HG03025 (cell line): ENCODE measurements around the gene ATP5F1C.
A peak's percentile ranks its signal among the peaks of the same experiment; 100 is the strongest.
"Not testable (repeated sequence)": the region's sequence is repeated elsewhere in the genome, so short reads cannot be mapped to it uniquely, and the experiment has no call there.

ENCODE experiments used
- ATAC-seq: cut with Tn5 transposase; IDR thresholded peaks from one replicate; pipeline ENCODE4 v1.9.1; 2021; ENCODE audit warnings: mild to moderate bottlenecking, moderate library complexity; ENCODE audit not compliant: unreplicated experiment, low FRiP score

ATP5F1C gene

DNA sequence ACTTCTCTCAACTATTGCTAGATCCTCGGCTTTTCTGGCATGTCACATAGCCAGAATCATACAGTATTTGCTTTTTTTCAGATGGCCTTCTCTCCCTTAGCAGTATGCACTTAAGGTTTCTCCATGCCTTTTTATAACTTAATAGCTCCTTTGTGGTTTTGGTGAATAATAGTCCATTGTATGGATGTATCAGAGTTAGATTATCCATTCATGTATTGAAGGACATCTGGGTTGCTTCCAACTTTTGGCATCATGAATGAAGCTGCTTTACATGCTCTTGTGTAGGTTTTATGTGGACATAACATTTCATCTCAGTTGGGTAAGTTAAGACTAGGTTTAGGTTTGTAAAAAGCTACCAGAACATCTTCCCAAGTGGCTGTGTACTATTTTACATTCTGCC is 4.6 kb downstream of the ATP5F1C start:
- no peak for ATAC-seq

DNA sequence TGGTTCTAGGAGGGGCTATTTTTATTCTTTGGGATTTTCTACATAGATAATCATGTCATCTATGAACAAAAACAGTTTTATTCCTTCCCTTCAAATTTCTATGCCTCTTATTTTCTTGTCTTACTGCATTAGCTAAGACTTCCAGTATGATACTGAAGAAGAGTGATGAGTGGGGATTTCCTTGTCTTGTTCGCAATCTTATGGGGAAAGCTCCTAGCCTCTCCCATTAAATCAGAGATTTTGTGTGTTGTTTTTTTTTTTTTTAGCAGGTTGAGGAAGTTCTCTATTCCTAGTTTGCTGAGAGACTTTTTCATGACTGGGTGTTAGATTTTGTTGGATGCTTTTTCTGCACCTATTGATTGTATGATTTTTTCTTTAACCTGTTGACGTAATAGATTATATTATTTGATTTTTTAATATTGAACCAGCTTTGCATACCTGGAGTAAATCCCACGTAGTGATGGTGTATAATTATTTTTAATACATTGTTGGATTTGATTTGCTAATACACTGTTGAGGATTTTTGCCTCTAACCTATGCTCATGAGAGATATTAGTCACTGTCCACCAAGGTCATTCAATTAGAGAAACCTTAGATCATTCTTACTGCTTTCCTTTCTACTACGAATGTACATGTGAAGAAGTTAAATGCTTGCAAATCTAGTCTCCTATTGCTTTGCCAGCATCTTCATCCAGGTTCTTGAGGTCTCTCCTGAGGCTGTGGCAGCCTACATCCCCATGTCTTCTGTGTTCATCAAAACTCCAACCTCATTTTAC is 6.5 kb downstream of the ATP5F1C start:
- ATAC-seq: no peak

DNA sequence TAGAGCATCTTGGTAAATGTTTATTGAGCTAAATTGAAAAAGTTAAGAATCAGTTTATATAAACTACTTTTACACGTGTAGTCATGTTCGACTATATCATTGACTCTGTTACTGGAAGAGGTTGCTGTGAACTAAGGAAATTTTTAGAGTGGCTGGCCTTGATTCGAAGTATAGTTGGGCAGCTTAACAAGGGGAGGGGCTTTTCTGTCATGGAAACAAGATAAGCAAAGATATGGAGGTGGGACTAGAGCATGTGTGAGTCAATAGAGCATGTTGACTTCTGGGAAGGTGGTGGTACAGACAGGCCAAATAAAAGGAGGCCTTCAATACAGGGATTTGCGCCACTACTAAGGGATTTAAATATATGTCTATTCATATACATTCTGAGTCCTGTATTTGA is 7.6 kb downstream of the ATP5F1C start:
- ATAC-seq: no peak

DNA sequence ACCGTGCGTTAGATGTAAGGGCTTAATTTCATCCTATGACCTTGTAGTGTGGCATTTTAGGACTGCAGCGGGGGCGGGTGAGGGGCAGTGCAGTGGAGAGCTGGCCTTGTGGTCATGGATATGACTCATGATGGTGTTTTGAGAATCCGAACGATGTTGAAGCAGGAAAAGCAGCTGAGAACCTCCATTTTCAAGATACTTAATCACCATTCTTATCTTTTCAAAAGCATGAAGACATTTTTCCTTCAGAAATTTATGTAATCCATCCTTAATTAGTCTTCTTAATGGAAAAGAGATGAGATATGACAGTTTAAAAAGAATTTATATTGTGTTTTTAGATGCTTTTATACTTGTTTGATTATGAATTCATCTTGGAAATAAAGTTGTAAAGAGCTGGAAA is 9.6 kb downstream of the ATP5F1C start:
- ATAC-seq: no peak

DNA sequence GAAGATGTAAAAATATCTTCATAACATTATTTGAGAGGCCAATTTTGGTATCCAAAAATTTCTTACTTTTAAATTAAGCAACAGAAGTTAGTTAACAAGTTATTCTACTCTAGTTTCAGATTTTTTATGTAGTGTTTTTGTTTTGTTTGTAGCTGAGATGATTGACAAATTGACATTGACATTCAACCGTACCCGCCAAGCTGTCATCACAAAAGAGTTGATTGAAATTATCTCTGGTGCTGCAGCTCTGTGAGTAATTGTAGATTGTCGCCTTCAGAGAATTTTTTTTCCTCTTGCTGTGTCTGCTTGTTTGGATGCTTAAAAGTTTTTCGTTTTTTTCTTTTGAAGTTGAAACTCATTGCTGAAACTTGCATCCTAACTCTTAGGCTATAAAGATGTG is 14.6 kb downstream of the ATP5F1C start:
- no peak for ATAC-seq

DNA sequence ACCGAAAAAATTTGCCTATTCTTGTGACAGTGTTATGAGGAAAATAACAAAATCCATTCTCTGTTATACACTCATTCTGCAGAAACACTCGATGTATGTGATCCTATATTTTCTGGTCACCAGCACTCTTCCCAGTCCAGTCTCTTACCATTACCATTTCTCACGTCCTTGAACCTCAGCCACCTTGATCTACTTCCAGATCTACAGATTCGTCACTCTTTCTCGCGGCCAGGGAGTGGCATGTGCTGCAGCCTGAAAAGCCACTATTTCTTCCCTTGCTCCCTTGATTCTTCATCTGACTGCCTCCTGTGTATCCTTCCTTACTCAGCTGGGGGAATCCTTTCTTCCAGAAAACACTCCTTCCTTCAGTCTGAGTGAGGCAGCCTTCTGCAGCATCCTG is 16.2 kb downstream of the ATP5F1C start:
- ATAC-seq: no peak

DNA sequence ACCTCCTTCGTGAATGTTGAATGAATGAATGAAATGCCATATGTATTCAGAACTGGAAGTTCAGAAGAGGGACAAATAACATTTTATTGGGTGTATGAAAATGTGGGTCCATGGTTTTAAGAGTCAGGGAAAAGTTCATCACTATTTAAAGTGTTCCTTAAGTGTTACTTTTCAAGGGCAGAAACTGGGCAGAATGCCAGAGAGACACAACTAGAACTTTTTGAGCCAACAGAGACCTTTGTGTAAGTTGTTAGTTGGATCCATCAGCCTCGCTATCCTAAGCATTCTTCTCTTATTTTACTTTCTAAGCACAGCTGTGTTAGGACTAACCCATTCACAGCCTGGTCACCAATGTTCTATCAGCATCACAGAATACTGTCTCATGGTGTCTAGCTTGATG is 16.8 kb downstream of the ATP5F1C start:
- ATAC-seq: no peak

DNA sequence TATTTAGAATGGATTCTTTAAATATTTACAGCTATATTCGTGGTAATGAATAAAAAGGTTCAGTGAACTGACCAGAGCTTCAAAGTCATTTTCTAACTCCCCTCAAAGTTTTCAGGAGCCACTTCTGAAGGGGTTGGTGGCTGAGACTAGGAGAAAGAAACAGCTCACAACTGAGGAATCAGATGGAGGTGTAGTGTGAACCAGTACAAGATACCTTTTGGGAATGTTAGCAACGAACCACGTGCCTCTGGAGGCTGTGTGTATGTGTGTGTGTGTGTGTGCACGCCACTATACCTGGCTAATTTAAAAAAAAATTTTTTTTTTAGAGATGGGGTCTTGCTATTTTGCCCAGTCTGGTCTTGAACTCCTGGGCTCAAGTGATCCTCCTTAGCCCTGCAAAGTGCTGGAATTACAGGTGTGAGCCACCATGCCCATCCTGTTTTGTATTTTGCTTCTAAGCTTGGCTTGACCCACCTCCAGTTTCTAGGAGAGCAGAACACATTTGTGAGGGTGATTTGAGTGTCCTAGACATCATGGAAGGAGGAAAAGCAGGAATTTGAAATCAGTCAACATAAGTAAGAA is 20.8 kb downstream of the ATP5F1C start:
- ATAC-seq: no peak

DNA sequence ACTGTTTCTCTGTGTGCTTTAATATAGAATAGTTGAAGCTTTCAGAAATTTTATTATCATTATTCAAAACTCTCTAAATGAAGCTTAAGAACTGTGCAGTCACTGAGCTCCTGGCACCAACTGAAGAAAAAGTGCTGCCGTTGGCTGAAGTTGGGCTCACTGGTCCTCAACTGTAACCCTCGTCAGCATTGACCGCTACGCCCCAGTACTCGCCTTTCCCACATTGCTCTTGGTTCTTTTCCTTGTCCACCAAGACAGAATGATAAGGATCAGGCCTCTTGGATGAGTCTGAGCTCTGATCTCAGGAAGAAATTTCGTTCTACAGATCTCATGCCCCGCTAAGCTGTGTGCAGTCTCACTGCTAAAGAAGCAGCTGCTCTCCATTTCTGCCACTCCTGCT is 22.5 kb downstream of the ATP5F1C start:
- no peak for ATAC-seq

DNA sequence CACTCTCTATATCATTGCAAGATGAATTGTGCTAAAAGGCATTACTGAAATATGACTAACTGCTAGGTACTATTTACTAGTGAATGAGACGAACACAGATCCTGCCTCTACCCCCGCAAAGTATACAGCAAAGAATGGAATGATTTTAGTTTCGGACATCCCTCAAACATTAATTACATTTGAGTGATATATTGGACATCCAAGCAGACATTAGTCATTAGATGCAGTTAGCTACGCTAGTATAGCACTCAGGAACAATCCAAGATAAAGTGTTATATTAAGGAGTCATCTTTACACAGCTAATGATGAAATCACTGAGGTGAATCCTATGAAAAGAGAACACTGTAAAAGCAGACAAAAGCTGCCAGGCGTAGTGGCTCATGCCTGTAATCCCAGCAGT is 23.0 kb downstream of the ATP5F1C start:
- no peak for ATAC-seq

DNA sequence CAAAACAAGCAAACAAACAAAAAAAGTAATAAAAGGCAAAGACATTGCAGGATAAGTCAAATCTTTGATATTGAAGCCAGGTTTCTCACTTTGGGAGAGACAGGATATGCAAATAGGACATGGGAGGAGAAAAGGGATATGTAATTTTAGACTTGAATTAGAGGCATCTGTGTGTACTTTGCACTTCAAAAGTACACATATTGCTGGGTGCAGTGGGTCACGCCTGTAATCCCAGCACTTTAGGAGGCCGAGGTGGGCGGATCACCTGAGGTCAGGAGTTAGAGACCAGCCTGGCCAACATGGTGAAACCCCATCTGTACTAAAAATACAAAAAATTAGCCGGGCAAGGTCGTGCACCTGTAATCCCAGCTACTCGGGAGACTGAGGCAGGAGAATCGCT is 23.8 kb downstream of the ATP5F1C start:
- ATAC-seq: not testable (repeated sequence)

DNA sequence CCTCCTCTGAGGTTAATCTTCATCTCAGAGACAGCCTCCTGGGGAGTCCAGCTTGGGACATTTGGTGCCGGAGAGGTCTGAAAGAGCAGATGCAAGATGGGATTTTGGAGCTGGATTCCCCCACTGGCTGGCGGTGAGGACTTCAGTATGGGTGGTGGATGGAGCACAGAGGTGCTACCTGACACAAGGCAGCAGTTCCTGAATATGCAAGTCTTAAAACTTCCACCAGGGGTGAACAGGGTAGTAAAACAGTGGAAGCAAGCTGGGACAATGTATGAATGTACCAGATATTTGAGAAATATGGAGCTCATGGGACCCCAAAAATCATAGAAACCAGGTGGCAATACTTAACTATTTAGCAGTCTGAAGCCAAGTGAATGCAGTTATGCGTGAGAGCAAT is 25.5 kb downstream of the ATP5F1C start:
- ATAC-seq: no peak

DNA sequence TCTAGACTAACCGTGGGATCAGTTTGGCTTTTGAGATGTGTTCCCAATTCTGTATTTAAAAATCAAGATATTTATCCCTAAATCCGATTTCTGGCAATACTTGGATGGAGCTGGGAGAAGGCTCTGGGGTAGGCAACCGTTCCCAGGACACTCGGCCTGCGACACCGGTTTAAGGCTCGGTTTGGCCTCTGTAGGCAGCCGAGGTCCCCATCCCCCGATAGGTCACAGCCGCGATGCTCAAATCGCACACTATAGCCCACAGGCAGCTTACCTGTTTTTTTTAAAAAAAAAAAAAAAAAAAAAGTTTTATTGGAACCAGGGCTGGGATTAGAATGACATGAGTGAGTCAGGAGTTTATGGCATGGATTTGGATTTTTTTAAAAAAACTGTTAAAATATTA is 29.6 kb downstream of the ATP5F1C start:
- ATAC-seq: no peak

DNA sequence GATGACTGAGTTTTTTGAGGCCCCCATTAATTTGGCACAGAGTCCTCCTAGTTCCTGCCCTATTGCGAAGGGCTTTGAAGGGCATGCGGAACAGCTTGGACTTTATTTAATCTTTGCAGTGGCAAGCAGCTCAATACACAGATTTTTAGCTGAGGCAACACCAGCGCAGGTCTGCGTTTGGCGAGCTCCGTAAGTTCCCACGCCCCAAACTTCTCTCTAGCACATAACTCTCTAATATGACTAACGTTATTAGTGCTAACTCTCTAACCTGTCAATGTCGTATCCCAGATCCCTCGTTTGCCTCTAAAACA is 30.0 kb downstream of the ATP5F1C start:
- peak; percentile 10 for ATAC-seq

DNA sequence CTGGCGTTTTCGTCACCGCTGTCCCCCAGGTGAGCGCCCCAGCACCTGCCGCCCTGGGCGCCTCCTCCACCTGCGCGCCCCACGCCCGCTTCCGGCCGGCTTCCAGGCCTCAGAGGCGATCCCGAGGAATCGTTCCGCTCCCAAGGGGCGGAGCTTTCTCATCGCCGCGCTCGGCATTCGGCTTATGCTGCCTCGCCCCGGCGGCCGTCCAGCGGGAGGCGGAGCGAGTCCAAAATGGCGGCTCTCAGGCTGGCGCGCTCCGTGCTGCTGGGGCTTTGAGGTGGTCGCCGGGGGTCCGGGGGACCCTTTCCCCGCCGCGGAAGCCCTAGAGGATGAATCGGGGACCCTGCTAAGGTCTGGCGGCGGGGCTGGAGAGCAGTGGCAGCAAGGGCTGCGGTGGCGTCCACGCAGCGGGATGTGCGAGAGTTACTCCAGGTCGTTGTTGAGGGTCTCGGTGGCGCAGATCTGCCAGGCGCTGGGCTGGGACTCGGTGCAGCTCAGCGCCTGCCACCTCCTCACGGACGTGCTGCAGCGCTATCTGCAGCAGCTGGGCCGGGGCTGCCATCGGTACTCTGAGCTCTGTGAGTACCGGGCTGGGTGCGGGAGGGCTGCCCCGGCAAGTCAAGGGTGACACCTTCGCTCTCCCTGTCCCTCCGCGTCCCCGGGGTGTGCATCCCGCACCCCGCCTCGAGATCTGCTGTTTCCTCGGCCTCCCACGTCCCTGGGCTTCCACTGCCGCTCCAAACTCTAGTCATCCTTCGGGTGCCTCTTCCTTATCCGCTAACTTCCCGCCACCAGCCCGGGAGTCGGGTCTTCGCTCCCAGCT is 30.5 kb downstream of the ATP5F1C start, which contains the start of gene TAF3:
TAF3 (plus strand) TSS at position 211 of the 826 bp plus-strand sequence; CDS start at position 416, 205 bp downstream.
- ATAC-seq: peak; percentile 83

DNA sequence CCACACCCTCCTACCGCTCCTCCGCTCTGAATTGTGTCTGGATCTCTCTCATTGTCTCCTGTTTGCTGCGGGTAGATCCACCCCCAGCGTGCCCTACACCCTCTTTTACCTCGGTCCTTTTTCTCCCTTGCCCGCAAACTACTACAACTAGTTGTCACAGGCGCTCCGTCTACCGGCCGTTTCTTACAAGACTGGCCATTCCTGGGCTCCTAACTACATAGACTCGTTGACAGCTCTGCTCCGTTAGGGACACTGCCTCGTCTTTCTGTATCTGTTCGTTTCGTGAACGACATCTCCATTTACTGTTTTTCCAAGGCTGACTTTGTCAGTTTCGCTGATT is 31.1 kb downstream of the ATP5F1C start:
- peak; percentile 33 for ATAC-seq

DNA sequence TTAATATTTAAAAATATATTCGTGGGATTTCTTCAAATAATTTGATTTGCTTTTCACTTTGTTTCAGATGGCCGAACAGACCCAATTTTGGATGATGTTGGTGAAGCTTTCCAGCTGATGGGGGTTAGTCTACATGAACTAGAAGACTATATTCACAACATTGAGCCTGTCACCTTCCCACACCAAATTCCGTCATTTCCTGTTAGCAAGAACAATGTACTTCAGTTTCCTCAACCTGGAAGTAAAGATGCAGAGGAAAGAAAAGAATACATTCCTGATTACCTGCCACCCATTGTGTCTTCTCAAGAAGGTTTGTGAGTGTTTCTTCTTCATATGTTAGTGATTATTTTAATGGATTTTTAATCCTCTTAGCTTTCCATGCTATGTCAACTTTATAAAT is 36.3 kb downstream of the ATP5F1C start:
- no peak for ATAC-seq

DNA sequence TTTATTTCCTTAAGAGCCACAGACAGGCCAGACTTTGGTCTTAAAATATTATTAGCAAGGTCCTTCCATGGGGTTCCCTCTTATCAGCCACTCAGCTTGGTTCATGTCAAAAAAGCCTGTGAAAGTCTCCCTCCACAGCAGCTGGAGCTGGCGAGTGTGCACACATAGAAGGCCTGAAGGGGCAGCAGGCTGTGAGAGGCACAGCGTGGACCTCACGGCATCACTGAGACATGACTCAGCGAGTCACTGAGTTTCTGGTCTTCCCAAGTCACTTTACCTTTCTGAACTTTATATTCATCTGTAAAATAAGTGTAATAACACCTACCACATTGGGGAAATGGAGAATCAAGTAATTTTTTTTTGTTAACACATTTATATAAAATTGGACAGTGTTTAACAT is 39.0 kb downstream of the ATP5F1C start:
- no peak for ATAC-seq

DNA sequence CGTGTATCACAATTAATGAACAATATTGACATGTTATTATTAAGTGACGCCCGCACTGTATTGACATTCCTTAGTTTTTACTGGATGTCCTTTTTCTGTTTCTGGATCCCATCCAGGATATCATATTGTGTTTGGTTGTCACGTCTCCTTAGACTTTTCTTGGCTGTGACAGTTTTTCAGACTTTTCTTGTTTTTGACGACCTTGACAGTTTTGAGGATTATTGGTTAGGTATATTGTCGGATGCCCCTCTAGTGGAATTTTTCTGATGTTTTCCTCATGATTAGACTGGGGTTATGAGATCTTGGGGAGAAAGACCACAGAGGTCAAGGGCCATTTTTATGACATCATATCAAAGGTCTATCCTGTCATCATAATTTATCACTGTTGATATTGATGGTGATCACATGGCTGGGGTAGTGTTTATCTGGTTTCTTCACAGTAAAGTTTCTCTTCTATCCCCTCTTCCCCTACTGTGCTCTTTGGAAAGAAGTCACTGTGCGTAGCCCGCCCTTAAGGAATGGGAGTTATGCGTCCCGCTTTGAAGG is 41.4 kb downstream of the ATP5F1C start:
- no peak for ATAC-seq

DNA sequence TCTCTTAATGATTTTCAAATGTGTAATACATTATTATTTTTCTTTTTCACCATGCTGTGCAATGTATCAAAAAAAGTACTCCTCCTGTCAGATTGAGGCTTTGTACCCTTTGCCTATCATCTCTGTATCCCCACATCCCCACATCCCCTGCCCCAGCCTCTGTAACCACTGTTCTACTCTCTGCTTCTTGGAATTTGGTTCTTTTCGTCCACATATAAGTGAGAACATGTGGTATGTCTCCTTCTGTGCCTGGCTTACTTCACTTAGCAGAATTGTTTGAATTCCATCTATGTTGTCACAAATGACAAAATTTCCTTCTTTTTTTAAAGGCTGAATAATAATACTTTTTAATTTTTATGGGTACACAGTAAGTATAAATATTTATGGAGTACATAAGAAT is 44.1 kb downstream of the ATP5F1C start:
- no peak for ATAC-seq

DNA sequence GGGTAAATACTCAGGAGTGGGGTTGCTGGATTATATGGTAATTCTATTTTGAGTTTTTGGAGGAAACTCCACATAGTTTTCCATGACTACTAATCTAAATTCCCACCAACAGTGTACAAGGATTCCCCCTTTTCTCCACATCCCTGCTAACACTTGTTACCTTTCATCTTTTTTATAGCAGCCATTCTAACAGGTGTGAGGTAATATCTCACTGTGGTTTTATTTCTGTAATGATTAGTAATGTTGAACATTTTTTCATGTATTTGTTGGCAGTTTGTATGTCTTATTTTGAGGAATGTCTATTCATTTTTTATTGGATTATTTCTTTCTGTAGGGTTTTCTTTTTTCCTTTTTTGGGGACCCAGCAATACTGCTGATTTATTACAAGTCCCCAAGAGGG is 45.2 kb downstream of the ATP5F1C start:
- ATAC-seq: no peak
